Measurements from ENCODE around the gene ZNF214.

Gene ZNF214

DNA sequence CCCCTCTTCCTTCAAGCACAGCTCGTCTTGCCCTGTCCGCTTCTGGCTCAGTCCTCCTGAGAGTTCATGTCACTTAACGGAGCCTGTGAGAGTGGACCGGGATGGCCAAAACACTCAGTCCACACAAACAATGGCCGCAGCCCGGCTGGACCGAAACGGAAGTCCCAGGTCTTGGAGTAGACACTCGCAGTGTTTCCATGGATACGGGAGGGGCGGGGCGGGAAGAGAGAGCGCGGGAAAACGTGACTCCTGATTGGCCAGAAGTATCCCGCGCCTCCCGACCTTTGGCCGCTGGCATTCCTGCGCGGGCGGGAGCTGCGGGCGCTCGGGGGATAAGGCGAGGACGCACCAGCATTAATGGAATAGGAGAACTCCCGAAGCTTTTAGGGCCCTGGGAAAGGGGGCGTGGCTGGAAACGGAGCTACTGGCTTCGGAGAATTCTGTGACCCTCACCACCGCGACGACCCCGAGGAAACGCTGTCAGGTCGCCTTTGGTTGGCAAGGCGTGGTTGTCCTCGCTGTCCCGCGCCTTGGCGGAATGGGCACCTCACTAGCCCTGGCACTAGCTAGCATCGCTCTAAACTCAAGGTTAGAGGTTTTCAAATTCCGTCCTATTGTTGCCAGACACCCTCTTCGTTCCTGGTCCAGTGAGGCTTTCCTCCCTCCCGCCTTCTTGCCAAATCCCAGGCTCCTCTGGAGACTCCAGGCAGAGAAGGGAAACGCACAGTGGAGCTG, at the start of gene ZNF214, which contains the start of gene NLRP14:
TSS of gene ZNF214 (minus strand) at position 164 of the 735 bp plus-strand sequence. CDS start 17,511 bp downstream, outside the sequence.
TSS of gene NLRP14 (plus strand) at position 297 of the 735 bp plus-strand sequence. CDS start 18,108 bp downstream, outside the sequence.
- DNase-seq (ENCODE audit: low read depth in 3 of 3): peak in 1 of 3 experiments; percentile 8

- DNase-seq (ENCODE audit: low read depth in 3 of 3): no peak
Measured at GRCh38 chr11:7062534-7062933, 42.4 kb upstream of the ZNF214 start.

GRCh38 chr11:7060868-7061267, 40.7 kb upstream of the ZNF214 start:
- DNase-seq (ENCODE audit: low read depth in 3 of 3): no peak

DNA sequence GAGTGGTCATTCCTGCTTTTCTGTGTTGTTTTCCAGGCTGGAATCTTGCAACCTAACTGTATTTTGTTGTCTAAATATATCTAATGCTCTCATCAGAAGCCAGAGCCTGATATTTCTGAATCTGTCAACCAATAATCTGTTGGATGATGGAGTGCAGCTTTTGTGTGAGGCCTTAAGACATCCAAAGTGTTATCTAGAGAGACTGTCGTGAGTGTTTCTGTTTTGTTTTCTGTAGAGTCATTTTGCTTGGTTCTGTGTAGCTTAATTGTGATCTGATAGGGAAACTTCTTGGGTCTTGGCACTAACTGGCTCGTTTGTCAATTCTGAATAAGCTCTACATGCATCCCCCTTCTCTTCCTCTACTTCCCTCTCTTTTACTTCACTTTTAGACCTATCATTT, 37.5 kb upstream of the ZNF214 start:
- DNase-seq (ENCODE audit: low read depth in 3 of 3): no peak

GRCh38 chr11:7056828-7057513, 36.8 kb upstream of the ZNF214 start:
- DNase-seq (ENCODE audit: low read depth in 3 of 3): no peak

DNA sequence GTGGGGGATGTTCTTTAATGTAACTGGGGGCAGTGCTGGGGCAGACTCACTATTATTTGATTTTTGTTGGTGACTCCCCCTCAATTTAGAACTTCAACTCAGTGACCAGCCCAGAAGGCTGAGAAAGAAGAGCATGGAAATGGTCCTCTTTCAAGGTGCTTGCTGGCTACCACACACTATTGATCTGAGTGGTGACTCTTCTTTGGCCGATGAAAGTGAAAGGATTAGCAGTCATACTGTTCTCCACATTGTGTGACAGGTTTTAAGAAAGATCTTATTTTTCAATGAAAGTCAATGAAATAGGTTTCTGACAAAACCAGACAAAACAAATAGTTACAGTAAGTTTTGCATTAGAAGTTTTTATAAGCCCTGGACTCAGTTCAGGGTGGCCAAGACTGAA, 30.0 kb upstream of the ZNF214 start:
- no peak for DNase-seq (ENCODE audit: low read depth in 3 of 3)

- DNase-seq (ENCODE audit: low read depth in 3 of 3): no peak
Measured at GRCh38 chr11:7046474-7047175, 26.5 kb upstream of the ZNF214 start.

GRCh38 chr11:7034019-7034418, 13.9 kb upstream of the ZNF214 start:
- no peak for DNase-seq (ENCODE audit: low read depth in 3 of 3)

- no peak for DNase-seq (ENCODE audit: low read depth in 3 of 3)
Measured at GRCh38 chr11:7032692-7033091, 12.5 kb upstream of the ZNF214 start.

DNA sequence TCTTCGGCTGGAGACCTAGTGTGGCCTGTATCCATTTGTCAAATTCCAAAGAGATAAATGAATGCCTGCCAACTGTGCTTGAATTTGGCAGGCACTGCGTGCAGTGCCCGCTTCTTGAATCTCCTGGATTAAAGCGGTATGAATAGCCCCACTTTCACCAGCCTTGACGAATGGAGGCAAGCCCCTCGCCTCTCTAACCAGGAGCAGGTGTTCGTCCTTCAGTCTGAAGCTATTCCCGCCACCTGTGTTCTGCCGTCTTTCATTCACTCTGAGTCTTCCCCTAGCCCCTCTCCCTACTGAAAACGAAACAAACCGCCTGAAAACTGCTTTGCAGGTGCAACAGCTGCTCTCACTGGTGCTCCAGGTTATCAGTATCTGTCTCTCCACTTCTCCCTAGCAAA, 11.3 kb upstream of the ZNF214 start:
- DNase-seq (ENCODE audit: low read depth in 3 of 3): no peak

- DNase-seq (ENCODE audit: low read depth in 3 of 3): no peak
Measured at GRCh38 chr11:7030836-7031235, 10.7 kb upstream of the ZNF214 start.

GRCh38 chr11:7028141-7028540, 8.0 kb upstream of the ZNF214 start:
- DNase-seq (ENCODE audit: low read depth in 3 of 3): no peak

- no peak for DNase-seq (ENCODE audit: low read depth in 3 of 3)
Measured at GRCh38 chr11:7021318-7021717, 1.2 kb upstream of the ZNF214 start.

DNA sequence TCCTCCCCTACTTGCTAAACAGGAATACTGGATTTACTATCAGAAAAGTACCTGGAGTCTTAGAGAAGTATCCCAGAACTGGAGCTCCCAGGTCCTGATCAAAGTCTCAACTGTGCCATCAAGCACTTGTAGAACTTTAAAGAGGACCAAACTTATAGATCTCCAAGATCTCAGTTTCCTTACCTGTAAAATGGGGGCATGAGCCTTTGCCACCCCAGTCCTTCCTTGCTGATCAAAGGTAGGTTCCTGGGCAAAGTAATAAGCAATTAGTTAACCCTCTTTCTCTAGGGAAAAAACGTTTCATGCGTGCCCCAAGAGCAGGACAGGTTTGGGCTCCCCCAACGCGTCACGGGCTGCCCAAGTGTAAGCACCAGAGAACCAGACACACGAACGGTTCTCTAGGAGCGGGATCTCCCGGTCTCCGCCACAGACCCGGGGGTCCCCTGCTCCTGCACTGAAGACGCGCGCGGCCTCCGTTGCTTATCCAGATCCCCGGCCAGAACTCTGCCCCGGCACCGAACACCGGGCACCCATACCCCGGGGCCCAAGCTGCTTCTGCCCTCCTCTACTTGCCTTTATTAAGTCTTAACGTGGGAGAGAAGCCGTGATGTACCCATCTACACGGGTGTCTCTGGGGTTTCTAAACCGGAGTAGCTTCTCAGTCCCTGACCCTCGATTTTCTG, 505 bp downstream of the ZNF214 start:
- no peak for DNase-seq (ENCODE audit: low read depth in 3 of 3)

DNA sequence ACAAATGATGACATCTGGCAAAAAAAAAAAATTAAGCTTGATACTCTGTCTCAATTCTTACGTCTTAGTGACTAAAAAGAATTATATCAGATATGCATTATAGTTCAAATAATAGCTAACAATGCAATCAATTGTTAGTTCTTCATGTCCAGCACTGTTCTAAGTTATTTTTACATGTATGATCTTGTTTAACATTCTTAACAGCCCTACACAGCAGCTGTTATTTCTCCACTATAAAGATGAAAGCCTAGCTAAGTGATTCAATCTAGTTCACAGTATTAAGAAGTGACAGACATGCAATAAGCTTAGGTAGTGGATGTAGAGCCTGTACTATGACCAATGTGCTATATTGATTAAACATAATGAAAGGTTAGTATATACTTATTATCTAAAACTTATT, 4.1 kb downstream of the ZNF214 start:
- DNase-seq (ENCODE audit: low read depth in 3 of 3): no peak

DNA sequence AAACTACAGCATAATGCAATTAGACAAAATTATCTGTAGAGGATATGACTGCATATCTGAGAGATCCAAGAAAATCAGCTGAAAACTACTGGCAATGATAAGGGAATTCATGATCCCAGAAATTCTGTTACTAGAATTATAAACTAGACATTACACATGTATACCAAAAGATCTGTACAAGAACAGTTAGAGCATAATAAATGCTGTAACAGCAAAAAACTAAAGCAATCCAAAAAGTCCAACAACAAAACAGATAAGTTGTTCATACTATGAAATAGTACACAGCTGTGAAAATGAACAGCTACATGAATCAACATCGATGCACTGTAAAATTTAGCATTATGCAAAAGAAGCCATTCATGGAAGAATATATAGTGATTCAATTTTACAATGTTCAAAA, 6.0 kb downstream of the ZNF214 start:
- DNase-seq (ENCODE audit: low read depth in 3 of 3): no peak

- DNase-seq (ENCODE audit: low read depth in 3 of 3): no peak
Measured at GRCh38 chr11:7004482-7004881, 15.7 kb downstream of the ZNF214 start.

GRCh38 chr11:6995703-6996102, 24.4 kb downstream of the ZNF214 start:
- DNase-seq (ENCODE audit: low read depth in 3 of 3): no peak

DNA sequence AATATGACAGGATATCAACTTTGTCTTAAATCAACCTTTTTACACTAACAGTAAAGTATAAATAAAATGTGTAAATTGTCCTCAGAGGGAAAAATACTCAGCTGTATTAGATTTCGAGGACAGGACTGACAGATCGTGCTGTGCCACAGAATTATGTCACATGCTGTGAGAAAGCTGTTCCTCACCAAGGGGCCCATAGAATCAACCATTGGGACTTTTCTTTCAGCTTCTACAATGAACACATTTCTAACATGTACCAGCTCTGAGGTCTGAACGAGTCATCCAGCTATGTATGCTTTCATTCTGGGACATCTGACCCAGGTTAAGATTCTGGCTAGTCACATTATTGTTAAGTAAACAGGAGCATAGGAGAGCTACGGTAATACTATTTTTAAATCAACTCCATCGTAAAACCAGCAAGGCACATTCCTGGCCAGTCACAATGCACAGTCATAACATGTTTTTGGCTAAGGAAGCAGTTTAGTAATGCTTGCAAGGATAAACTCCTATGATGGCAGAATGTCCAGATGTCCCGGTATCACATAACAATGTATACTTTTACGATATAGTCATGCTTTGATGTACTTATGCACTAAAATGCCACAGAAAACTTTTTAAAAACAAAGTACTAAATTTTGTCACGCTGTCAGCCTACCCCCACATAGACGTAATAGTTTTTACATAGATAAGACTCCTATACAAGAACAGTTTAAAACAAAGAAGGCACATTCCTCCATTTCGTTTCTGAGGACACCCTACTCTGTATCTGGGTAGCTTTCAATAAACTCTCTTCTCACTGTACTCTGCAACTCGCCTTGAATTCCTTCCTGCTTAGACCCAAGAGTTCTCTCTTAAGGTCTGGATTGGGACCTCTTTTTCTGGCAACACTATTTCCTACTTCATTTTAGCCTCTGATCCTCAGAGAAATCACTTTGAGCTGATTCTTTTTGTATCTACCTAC, 27.4 kb downstream of the ZNF214 start:
- DNase-seq (ENCODE audit: low read depth in 3 of 3): no peak

GRCh38 chr11:6992026-6992425, 28.1 kb downstream of the ZNF214 start:
- no peak for DNase-seq (ENCODE audit: low read depth in 3 of 3)

DNA sequence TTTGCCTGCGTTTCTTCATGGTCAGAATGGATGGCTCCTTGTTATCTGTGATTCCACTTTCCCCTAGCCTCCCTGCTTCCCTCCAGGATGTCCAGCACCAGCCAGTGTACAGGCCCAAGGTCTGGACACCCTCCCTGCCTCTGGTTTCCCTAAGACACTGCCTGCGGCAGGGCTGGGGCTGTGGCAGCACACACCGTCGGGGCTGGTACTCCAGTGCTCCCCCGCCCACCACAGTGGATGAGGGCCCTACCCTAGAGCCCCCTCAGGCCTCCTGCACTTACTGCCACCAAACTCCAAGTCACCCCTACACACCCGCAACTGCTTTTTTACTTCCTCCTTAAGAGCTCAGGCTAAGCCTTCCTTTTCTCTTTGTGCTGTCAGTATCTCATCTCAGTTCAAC, 28.9 kb downstream of the ZNF214 start:
- no peak for DNase-seq (ENCODE audit: low read depth in 3 of 3)

Measured in stimulated activated CD4-positive, alpha-beta T cell treated with anti-CD3 and anti-CD28 coated beads, TNF-alpha, amount 100 ng/mL, for 24 hours (primary cell).